Parathyroid adenoma (tissue), 2 donors: ENCODE measurements around the gene FAM219B.

ENCODE experiments used
- H2AFZ ChIP-seq: fragments of 300-600 bp; sonication (generic); one replicate; pipeline ENCODE4 v1.7.0; 2017; ENCODE audit warnings: antibody characterized with exemption, mild to moderate bottlenecking
- H3K27ac ChIP-seq: fragments of 300-600 bp; sonication (generic); one replicate; pipeline ENCODE4 v1.7.0; 2017
- H3K27me3 ChIP-seq: fragments of 300-600 bp; sonication (generic); one replicate; pipeline ENCODE4 v1.7.0; 2017; ENCODE audit warnings: low read length; ENCODE audit not compliant: control insufficient read depth, insufficient read depth
- H3K36me3 ChIP-seq: fragments of 300-600 bp; sonication (generic); one replicate; pipeline ENCODE4 v1.7.0; 2017; ENCODE audit warnings: low read length; ENCODE audit not compliant: control insufficient read depth, insufficient read depth
- H3K4me1 ChIP-seq: fragments of 300-600 bp; sonication (generic); one replicate; pipeline ENCODE4 v1.7.0; 2017; ENCODE audit warnings: control low read depth
- H3K4me2 ChIP-seq: fragments of 300-600 bp; sonication (generic); one replicate; pipeline ENCODE4 v1.7.0; 2017; ENCODE audit warnings: low read length
- H3K4me3 ChIP-seq: fragments of 300-600 bp; sonication (generic); one replicate; pipeline ENCODE4 v1.7.0; 2017; ENCODE audit warnings: low read depth, low read length
- H3K79me2 ChIP-seq: fragments of 300-600 bp; sonication (generic); one replicate; pipeline ENCODE4 v1.7.0; 2017; ENCODE audit warnings: control low read depth
- H3K9ac ChIP-seq: fragments of 300-600 bp; sonication (generic); one replicate; pipeline ENCODE4 v1.7.0; 2017; ENCODE audit warnings: mild to moderate bottlenecking
- H3K9me3 ChIP-seq: fragments of 300-600 bp; sonication (generic); one replicate; pipeline ENCODE4 v1.7.0; 2017; ENCODE audit warnings: low read length; ENCODE audit not compliant: control insufficient read depth
- CTCF ChIP-seq: fragments of 300-600 bp; sonication (generic); IDR thresholded peaks from one replicate; pipeline ENCODE4 v1.7.0; 2017; ENCODE audit warnings: antibody characterized with exemption, mild to moderate bottlenecking
- donor health status: primary hyperparathyroidism.

Gene FAM219B

DNA sequence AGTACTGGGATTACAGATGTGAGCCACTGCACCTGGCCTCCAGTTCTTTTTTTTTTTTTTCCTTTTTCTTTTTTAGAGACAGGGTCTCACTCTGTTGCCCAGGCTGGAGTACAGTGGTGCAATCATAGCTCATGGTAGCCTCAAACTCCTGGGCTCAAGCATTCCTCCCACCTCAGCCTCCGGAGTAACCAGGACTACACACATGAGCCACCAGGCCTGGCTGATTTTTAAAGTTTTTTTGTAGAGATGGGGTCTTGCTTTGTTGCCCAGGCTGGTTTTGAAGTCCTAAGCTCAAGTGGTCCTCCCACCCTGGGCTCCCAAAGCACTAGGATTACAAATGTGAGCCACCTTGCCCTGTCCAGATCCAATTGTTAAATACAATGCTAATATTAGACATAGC, 50.1 kb downstream of the FAM219B start:
- H3K4me1 ChIP-seq, result peaks cover 21% of the 10 kb centered on the region
- no peak for TF ChIP-seq CTCF
- H3K27me3 ChIP-seq, result no peaks in the 10 kb centered on the region
- no peak overlapping the region for H3K9ac ChIP-seq
- no peak overlapping the region for H2AFZ ChIP-seq
- no peaks in the 10 kb centered on the region for H3K36me3 ChIP-seq
- no peaks in the 10 kb centered on the region for H3K9me3 ChIP-seq
- peaks cover 3% of the 10 kb centered on the region for H3K79me2 ChIP-seq
- peak overlapping the region; percentile 26 for H3K4me2 ChIP-seq
- H3K27ac ChIP-seq, result peak overlapping the region; percentile 84
- peak overlapping the region; percentile 3 for H3K4me3 ChIP-seq

GRCh38 chr15:74855857-74856256, 50.8 kb downstream of the FAM219B start:
- no peak overlapping the region for H3K9ac ChIP-seq
- H3K4me2 ChIP-seq, result no peak overlapping the region
- no peaks in the 10 kb centered on the region for H3K27me3 ChIP-seq
- no peak overlapping the region for H3K4me3 ChIP-seq
- H3K27ac ChIP-seq, result no peak overlapping the region
- no peak for TF ChIP-seq CTCF
- peaks cover 3% of the 10 kb centered on the region for H3K79me2 ChIP-seq
- no peaks in the 10 kb centered on the region for H3K36me3 ChIP-seq
- H3K4me1 ChIP-seq, result peaks cover 21% of the 10 kb centered on the region
- H2AFZ ChIP-seq, result no peak overlapping the region
- H3K9me3 ChIP-seq, result no peaks in the 10 kb centered on the region

GRCh38 chr15:74854453-74855022, 52.1 kb downstream of the FAM219B start:
- H3K9me3 ChIP-seq, result no peaks in the 10 kb centered on the region
- no peaks in the 10 kb centered on the region for H3K27me3 ChIP-seq
- no peak overlapping the region for H3K4me3 ChIP-seq
- no peak overlapping the region for H2AFZ ChIP-seq
- peaks cover 23% of the 10 kb centered on the region for H3K4me1 ChIP-seq
- H3K79me2 ChIP-seq, result peaks cover 3% of the 10 kb centered on the region
- H3K27ac ChIP-seq, result no peak overlapping the region
- no peak overlapping the region for H3K9ac ChIP-seq
- H3K4me2 ChIP-seq, result no peak overlapping the region
- no peaks in the 10 kb centered on the region for H3K36me3 ChIP-seq
- no peak for TF ChIP-seq CTCF

- H3K4me3 ChIP-seq, result no peak overlapping the region
- no peak for TF ChIP-seq CTCF
- H3K79me2 ChIP-seq, result no peaks in the 10 kb centered on the region
- H3K36me3 ChIP-seq, result no peaks in the 10 kb centered on the region
- H2AFZ ChIP-seq, result no peak overlapping the region
- H3K4me1 ChIP-seq, result peaks cover 18% of the 10 kb centered on the region
- no peak overlapping the region for H3K9ac ChIP-seq
- H3K27me3 ChIP-seq, result no peaks in the 10 kb centered on the region
- H3K9me3 ChIP-seq, result no peaks in the 10 kb centered on the region
- H3K4me2 ChIP-seq, result no peak overlapping the region
- H3K27ac ChIP-seq, result no peak overlapping the region
These were observed 54.7 kb downstream of the FAM219B start for GRCh38 chr15:74851960-74852359.

- Histone ChIP-seq H3K36me3 (no peaks in the 10 kb centered on the region), H3K9me3 (no peaks in the 10 kb centered on the region), H3K4me1 (peaks cover 15% of the 10 kb centered on the region), H3K4me3 (no peak overlapping the region), H3K9ac (no peak overlapping the region), H3K79me2 (no peaks in the 10 kb centered on the region), H3K27me3 (no peaks in the 10 kb centered on the region), H3K4me2 (no peak overlapping the region), H2AFZ (no peak overlapping the region), H3K27ac (peak overlapping the region; percentile 84)
- TF ChIP-seq CTCF, result no peak
These were observed 56.3 kb downstream of the FAM219B start for GRCh38 chr15:74850393-74850792.
